ENCODE data around the gene PRSS22.

PRSS22 gene

DNA sequence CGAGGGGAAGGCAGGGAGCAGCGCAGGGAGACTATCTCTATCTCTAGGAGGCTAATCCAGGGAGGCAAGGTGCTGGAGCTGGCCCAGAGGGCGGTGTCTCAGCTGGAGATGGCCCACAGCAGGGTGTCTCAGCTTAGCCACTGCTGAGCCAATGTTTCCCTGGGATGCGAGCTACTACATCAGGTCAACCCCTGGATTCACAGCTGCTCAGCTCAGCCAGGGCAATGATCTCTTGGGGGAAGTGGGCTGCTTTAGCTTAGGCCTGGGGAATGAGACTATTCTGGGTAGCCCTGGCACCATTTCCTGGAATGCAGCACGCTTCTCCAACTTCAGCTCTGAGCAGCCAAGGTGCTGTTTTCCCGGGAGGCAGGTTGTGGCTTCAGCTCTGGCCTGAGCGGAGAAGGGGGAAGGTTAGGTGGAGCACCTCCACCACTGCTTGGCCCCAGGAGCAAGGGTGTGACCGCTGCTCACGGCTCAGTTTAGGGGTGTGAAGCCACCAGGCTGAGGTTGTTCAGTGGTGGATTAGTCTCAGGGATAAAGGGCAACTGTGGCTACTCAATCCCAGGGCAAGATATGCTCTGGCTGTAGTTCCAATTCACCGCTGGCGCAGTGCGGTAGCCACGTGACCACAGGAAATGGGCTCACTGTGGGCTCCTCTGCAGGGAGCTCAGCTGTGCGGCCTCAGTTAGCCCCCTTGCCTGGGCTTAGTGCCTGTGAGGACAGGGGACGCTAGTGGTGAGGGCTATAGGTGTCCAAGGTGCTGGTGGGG is 46.1 kb downstream of the PRSS22 start:
- DNase-seq = peak; percentile 39

DNA sequence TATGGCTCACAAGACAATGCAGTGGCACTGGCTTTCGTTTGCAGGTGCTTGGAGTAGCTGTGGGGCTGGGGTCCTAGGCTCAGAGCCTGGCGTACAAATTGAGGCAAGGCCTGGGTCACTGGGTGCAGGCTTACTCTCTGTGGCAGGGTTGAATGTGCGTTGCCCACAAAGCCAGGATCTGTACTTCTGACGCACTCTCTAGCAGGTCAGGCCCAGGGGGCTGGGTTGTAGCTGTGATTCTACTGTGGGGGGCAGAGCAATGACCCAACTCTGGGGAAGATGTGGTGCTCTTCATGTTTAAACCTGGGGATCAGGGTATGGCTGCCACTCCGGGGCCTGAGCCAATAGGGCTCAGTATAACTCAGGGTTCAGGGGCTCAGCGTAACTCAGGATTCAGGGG is 47.3 kb downstream of the PRSS22 start:
- no peak for DNase-seq

DNA sequence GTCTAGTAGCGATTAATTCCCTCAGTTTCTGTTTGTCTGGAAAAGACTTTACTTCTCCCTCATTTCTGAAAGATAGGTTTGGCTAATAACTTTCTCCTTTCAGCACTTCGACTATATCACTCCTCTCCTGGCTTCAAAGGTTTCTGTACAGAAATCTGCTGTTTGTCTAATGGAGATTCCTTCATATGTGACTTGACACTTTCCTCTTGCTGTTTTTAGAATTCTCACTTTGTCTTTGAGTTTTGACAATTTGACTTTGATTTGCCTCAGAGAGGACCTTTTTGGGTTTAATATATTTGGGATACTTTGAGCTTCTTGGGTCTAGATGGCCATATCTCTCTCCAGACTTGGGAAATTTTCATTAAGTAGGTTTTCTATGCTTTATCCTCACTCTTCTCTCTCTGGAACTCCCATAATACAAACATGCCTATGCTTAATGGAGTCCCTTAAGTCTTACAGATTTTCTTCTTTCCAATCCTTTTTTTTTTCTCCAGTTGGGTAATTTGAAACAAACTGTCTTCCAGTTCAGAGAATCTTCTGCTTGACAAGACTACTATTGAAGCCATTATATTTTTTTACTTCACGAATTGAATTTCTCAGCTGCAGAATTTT is 48.7 kb downstream of the PRSS22 start:
- no peak for DNase-seq

DNA sequence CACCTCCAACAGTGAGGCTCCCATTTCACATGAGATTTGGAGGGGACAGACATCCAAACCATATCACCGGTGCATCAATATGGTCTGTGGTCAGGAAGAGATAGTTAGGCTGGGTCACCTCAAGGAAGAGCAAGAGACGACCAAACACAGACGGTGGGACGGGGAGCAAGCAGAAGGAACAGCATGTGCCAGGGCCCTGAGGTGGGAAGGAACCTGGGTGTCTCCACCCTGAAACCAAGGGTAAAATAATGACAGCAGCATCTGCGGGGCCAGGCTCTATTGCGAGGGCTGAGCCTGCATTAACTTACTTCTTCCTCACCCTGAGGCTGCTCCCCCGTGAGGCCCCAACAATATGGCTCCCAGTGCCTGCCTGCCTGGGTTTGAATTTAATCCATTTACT is 49.8 kb downstream of the PRSS22 start:
- DNase-seq = no peak

DNA sequence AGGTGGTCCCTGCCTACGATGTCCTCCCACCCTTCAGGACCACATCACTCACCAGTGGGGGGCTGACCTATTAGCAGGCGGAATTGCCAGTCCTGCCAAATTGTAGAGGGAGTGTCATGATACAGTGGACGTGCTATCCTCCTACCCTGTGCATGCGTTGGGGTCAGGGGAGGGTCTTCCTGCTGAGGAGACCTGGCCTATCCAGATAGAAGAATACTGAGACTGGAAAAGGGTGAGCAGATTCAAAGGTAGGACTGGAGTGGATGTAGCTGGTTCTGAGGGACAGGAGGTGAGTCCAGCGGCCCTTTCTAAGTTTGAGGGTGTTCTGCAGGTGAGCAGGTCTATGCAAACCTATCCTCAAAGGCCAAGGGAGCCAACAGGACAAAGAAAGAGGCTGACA is 51.7 kb downstream of the PRSS22 start:
- no peak for DNase-seq

DNA sequence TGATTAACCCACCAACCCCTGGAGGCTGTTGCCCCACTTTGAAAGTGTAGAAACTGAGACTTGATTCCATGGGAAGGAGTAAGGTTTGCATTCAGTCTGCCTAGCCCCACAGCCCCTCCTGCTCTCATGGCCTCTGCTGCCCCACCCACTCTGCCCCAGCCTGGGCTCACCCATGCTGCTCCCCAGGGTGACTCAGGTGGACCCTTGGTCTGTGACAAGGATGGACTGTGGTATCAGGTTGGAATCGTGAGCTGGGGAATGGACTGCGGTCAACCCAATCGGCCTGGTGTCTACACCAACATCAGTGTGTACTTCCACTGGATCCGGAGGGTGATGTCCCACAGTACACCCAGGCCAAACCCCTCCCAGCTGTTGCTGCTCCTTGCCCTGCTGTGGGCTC is 53.2 kb downstream of the PRSS22 start:
- DNase-seq = no peak

DNA sequence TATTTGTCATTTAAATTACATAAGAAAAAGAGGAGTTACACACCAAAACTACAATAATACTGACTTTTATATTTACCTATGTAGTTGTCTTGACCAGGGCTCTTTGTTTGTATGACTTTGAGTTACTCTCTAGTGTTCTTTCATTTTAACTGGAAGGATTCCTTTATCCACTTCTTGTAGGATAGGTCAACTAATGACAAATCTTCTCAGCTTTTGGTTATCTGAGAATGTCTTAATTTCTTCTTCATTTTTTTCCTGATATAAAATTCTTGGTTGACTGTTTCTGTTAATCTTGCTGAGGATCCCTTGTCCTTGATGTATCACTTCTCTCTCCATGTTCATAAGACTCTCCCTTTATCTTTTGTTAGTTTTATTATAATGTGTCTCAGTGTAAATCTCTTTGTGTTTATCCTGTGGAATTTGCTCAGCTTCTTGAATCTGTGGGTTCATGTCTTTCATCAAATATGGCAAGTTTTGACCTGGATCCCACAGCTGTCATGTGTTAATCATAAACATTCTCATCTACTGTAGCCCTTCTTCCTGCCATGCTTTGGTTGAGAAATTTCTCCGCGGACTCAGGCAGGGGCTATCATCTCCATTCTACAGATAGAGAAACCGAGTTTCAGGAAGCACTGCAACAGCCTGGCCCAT is 54.3 kb downstream of the PRSS22 start:
- no peak for DNase-seq

Data from NCI-H69 (cell line).